Esophagus squamous epithelium (tissue), 4 donors: ENCODE measurements around the gene UGT1A10.

Experiments used
- CTCF ChIP-seq, 6 experiments: fragments of 450-650 bp in 4 of 6; fragments of 200-600 bp in 2 of 6; sonication (generic) in 2 of 6; IDR thresholded peaks; one replicate each; pipeline ENCODE4 v1.5.1; 2016 to 2019; ENCODE audit warnings: antibody characterized with exemption in 6 of 6, mild to moderate bottlenecking in 4 of 6, moderate library complexity in 4 of 6
- POLR2A ChIP-seq, 4 donors: fragments of 450-650 bp; IDR thresholded peaks; one replicate each; pipeline ENCODE4 v1.6.1; 2017; ENCODE audit warnings: antibody characterized with exemption in 4 of 4, mild to moderate bottlenecking in 4 of 4, moderate library complexity in 3 of 4

- TF ChIP-seq POLR2A (IDR thresholded peaks at IDR 0.05) (no peak), CTCF (IDR thresholded peaks at IDR 0.05) (no peak)
Measured at GRCh38 chr2:233671290-233672161, 35.3 kb downstream of the UGT1A10 start, which contains the start of gene UGT1A9.
